HEK293 (cell line): Measurements from ENCODE around the gene AP3B2.

ENCODE experiments used
- EGR2 ChIP-seq: fragments of 450-650 bp; formaldehyde crosslinking; IDR thresholded peaks from 2 replicates; pipeline ENCODE4 v1.5.1; 2016; ENCODE audit warnings: low read depth, missing biosample characterization, missing genetic modification characterization
- MZF1 ChIP-seq: fragments of 450-650 bp; formaldehyde crosslinking; IDR thresholded peaks from 2 replicates; pipeline ENCODE4 v1.5.1; 2017; ENCODE audit warnings: missing biosample characterization, missing genetic modification characterization, borderline replicate concordance
- PRDM6 ChIP-seq: fragments of 450-650 bp; formaldehyde crosslinking; IDR thresholded peaks from 2 replicates; pipeline ENCODE4 v1.5.1; 2017; ENCODE audit warnings: missing biosample characterization, missing genetic modification characterization
- SP2 ChIP-seq: fragments of 450-650 bp; formaldehyde crosslinking; IDR thresholded peaks from 2 replicates; pipeline ENCODE4 v1.5.1; 2016; ENCODE audit warnings: missing biosample characterization, missing genetic modification characterization
- ZBTB11 ChIP-seq: fragments of 450-650 bp; formaldehyde crosslinking; conservative IDR thresholded peaks from 2 replicates; pipeline ENCODE4 v1.5.1; 2016; ENCODE audit warnings: low read depth, missing biosample characterization, missing genetic modification characterization
- ZBTB7A ChIP-seq: fragments of 450-650 bp; formaldehyde crosslinking; IDR thresholded peaks from 2 replicates; pipeline ENCODE4 v1.5.1; 2016; ENCODE audit warnings: low read depth, missing biosample characterization, missing genetic modification characterization
- ZIC2 ChIP-seq: fragments of 450-650 bp; formaldehyde crosslinking; IDR thresholded peaks from 2 replicates; pipeline ENCODE4 v1.5.1; 2016; ENCODE audit warnings: missing biosample characterization, missing genetic modification characterization
- ZNF114 ChIP-seq: fragments of 450-650 bp; formaldehyde crosslinking; IDR thresholded peaks from 2 replicates; pipeline ENCODE4 v1.5.0; 2017; ENCODE audit warnings: missing biosample characterization, missing genetic modification characterization
- ZNF341 ChIP-seq: fragments of 450-650 bp; formaldehyde crosslinking; IDR thresholded peaks from 2 replicates; pipeline ENCODE4; 2016; ENCODE audit warnings: low read depth, missing biosample characterization, missing genetic modification characterization
- ZNF350 ChIP-seq: fragments of 450-650 bp; formaldehyde crosslinking; IDR thresholded peaks from 2 replicates; pipeline ENCODE4 v1.5.0; 2017; ENCODE audit warnings: missing biosample characterization, mild to moderate bottlenecking, missing genetic modification characterization
- ZNF362 ChIP-seq: fragments of 450-650 bp; formaldehyde crosslinking; IDR thresholded peaks from 2 replicates; pipeline ENCODE4 v1.5.1; 2016; ENCODE audit warnings: missing biosample characterization, missing genetic modification characterization
- ZNF37A ChIP-seq: fragments of 450-650 bp; IDR thresholded peaks from 2 replicates; pipeline ENCODE4 v1.5.1; 2018; ENCODE audit warnings: missing biosample characterization, missing genetic modification characterization
- ZNF423 ChIP-seq: fragments of 450-650 bp; formaldehyde crosslinking; IDR thresholded peaks from 2 replicates; pipeline ENCODE4 v1.5.1; 2016; ENCODE audit warnings: missing biosample characterization, missing genetic modification characterization
- ZNF514 ChIP-seq: fragments of 450-650 bp; formaldehyde crosslinking; IDR thresholded peaks from 2 replicates; pipeline ENCODE4 v1.5.1; 2016; ENCODE audit warnings: missing biosample characterization, missing genetic modification characterization
- ZNF560 ChIP-seq: fragments of 450-650 bp; formaldehyde crosslinking; IDR thresholded peaks from 2 replicates; pipeline ENCODE4 v1.5.1; 2017; ENCODE audit warnings: missing biosample characterization, missing genetic modification characterization, borderline replicate concordance
- ZNF561 ChIP-seq: fragments of 450-650 bp; IDR thresholded peaks from 2 replicates; pipeline ENCODE4 v1.5.1; 2018; ENCODE audit warnings: missing biosample characterization, missing genetic modification characterization, borderline replicate concordance
- ZNF585B ChIP-seq: fragments of 450-650 bp; formaldehyde crosslinking; IDR thresholded peaks from 2 replicates; pipeline ENCODE4 v1.5.1; 2016; ENCODE audit warnings: missing biosample characterization, missing genetic modification characterization
- ZNF610 ChIP-seq: fragments of 450-650 bp; formaldehyde crosslinking; IDR thresholded peaks from 2 replicates; pipeline ENCODE4 v1.5.1; 2016; ENCODE audit warnings: missing biosample characterization, missing genetic modification characterization, borderline replicate concordance
- ZNF629 ChIP-seq: fragments of 450-650 bp; formaldehyde crosslinking; IDR thresholded peaks from 2 replicates; pipeline ENCODE4 v1.5.1; 2017; ENCODE audit warnings: missing biosample characterization, missing genetic modification characterization
- ZNF747 ChIP-seq: fragments of 450-650 bp; formaldehyde crosslinking; IDR thresholded peaks from 2 replicates; pipeline ENCODE4 v1.5.1; 2016; ENCODE audit warnings: missing biosample characterization, missing genetic modification characterization
- ZNF791 ChIP-seq: fragments of 450-650 bp; formaldehyde crosslinking; IDR thresholded peaks from 2 replicates; pipeline ENCODE4 v1.5.1; 2016; ENCODE audit warnings: missing biosample characterization, missing genetic modification characterization
- ZNF792 ChIP-seq: fragments of 450-650 bp; formaldehyde crosslinking; IDR thresholded peaks from 2 replicates; pipeline ENCODE4 v1.5.1; 2016; ENCODE audit warnings: missing biosample characterization, missing genetic modification characterization
- ZXDB ChIP-seq: fragments of 450-650 bp; formaldehyde crosslinking; IDR thresholded peaks from 2 replicates; pipeline ENCODE4 v1.5.1; 2016; ENCODE audit warnings: missing biosample characterization, missing genetic modification characterization
- TF ChIP-seq, protein P1 (sequence below): fragments of 450-650 bp; formaldehyde crosslinking; IDR thresholded peaks from 2 replicates; pipeline ENCODE4 v1.5.1; 2017; ENCODE audit warnings: missing biosample characterization, missing genetic modification characterization
- TF ChIP-seq, protein P2 (sequence below): fragments of 450-650 bp; formaldehyde crosslinking; optimal IDR thresholded peaks from 2 replicates; pipeline ENCODE3; 2016; ENCODE audit warnings: missing biosample characterization, mild to moderate bottlenecking, missing genetic modification characterization
- TF ChIP-seq, protein P3 (sequence below): sonication (generic); formaldehyde crosslinking; IDR thresholded peaks from 2 replicates; pipeline ENCODE4 v1.8.1; 2022; ENCODE audit warnings: mild to moderate bottlenecking, moderate library complexity, missing genetic modification reagents

The AP3B2 gene

GRCh38 chr15:82680200-82681102, 29.2 kb downstream of the AP3B2 start (continued):
- TF ChIP-seq, protein P1, sequence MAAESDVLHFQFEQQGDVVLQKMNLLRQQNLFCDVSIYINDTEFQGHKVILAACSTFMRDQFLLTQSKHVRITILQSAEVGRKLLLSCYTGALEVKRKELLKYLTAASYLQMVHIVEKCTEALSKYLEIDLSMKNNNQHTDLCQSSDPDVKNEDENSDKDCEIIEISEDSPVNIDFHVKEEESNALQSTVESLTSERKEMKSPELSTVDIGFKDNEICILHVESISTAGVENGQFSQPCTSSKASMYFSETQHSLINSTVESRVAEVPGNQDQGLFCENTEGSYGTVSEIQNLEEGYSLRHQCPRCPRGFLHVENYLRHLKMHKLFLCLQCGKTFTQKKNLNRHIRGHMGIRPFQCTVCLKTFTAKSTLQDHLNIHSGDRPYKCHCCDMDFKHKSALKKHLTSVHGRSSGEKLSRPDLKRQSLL = no peak
- TF ChIP-seq ZNF585B (no peak), ZNF791 (no peak), ZNF629 (peak; percentile 49), ZNF610 (tag by site-specific recombination) (no peak), ZIC2 (tag by site-specific recombination) (peak; percentile 38; the same call in 1 of the 2 replicates), ZNF792 (no peak), ZNF37A (no peak), ZNF423 (tag by site-specific recombination) (no peak), SP2 (tag by site-specific recombination) (peak; percentile 44), ZNF350 (tag by site-specific recombination) (no peak), ZNF362 (no peak), ZNF747 (tag by site-specific recombination) (no peak), ZNF560 (tag by site-specific recombination) (no peak), MZF1 (no peak), ZNF561 (tag by site-specific recombination) (0 out of 2 replicates have a peak, but pooled peaks have one; percentile 43), PRDM6 (tag by site-specific recombination) (no peak), ZBTB7A (tag by site-specific recombination) (0 out of 2 replicates have a peak, but pooled peaks have one; percentile 45), ZNF114 (tag by site-specific recombination) (no peak), EGR2 (tag by site-specific recombination) (peak; percentile 40; the same call in 1 of the 2 replicates), ZNF341 (no peak), ZNF514 (no peak), ZXDB (peak; percentile 85), ZBTB11 (tag by site-specific recombination) (peak; percentile 21; the same call in 1 of the 2 replicates)
- TF ChIP-seq, protein P2, sequence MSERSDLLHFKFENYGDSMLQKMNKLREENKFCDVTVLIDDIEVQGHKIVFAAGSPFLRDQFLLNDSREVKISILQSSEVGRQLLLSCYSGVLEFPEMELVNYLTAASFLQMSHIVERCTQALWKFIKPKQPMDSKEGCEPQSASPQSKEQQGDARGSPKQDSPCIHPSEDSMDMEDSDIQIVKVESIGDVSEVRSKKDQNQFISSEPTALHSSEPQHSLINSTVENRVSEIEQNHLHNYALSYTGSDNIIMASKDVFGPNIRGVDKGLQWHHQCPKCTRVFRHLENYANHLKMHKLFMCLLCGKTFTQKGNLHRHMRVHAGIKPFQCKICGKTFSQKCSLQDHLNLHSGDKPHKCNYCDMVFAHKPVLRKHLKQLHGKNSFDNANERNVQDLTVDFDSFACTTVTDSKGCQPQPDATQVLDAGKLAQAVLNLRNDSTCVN (tag by site-specific recombination) = peak; percentile 46
- TF ChIP-seq, protein P3, sequence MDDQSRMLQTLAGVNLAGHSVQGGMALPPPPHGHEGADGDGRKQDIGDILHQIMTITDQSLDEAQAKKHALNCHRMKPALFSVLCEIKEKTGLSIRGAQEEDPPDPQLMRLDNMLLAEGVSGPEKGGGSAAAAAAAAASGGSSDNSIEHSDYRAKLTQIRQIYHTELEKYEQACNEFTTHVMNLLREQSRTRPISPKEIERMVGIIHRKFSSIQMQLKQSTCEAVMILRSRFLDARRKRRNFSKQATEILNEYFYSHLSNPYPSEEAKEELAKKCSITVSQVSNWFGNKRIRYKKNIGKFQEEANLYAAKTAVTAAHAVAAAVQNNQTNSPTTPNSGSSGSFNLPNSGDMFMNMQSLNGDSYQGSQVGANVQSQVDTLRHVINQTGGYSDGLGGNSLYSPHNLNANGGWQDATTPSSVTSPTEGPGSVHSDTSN (CRISPR knock-in tag) = no peak; the same call in 1 of the 2 replicates
